Ovary (tissue), 9 donors: ENCODE measurements around the gene TMEM222. TPM values are rescaled to one million over a fixed set of nuclear protein-coding genes. Genes with fewer than 3 reads are reported as not detected.

Experiments
- DNase-seq, 5 donors: peaks; one replicate each; pipeline ENCODE4 v3.0.0-alpha.2; 2019 to 2020
- H3K27ac ChIP-seq, 2 donors: fragments of 200-600 bp; one replicate each; pipeline versions ENCODE4 v1.5.1 to v1.8.0; 2019 to 2022
- H3K27me3 ChIP-seq: fragments of 200-600 bp; one replicate; pipeline ENCODE4 v1.8.0; 2022
- H3K36me3 ChIP-seq: fragments of 200-600 bp; sonication (generic); one replicate; pipeline ENCODE4 v1.5.1; 2019
- H3K4me1 ChIP-seq: one replicate; pipeline ENCODE4 v1.8.1; 2013; ENCODE audit warnings: mild to moderate bottlenecking, moderate library complexity; ENCODE audit not compliant: insufficient read depth
- H3K4me3 ChIP-seq: fragments of 200-600 bp; sonication (generic); one replicate; pipeline ENCODE4 v1.5.1; 2017
- H3K9me3 ChIP-seq, 2 donors: fragments of 200-600 bp in 1 of 2; sonication (generic) in 1 of 2; one replicate each; pipeline versions ENCODE4 v1.5.1 to v1.8.1; 2013 to 2019; ENCODE audit warnings: mild to moderate bottlenecking in 1 of 2, moderate library complexity in 1 of 2
- EP300 ChIP-seq: sonication (generic); formaldehyde crosslinking; IDR thresholded peaks from one replicate; pipeline ENCODE4 v1.6.1; 2017; ENCODE audit warnings: antibody characterized with exemption
- POLR2A ChIP-seq: fragments of 450-650 bp; IDR thresholded peaks from one replicate; pipeline ENCODE4 v1.6.1; 2017; ENCODE audit warnings: antibody characterized with exemption, mild to moderate bottlenecking, moderate library complexity
- WGBS, 3 donors: extraction: QIAGEN DNeasy Blood & Tissue Kit in 1 of 3; methylation state at CpG; one replicate each; pipeline versions ENCODE4 v1.1.5 to v1.1.7; 2013 to 2017; 5-methylcytosine and 5-hydroxymethylcytosine counted together
- intact Hi-C, 4 donors: fragments of 100-400 bp; cut with DNase I; formaldehyde crosslinking; loops; one replicate each; pipeline versions ENCODE4 v1.11.0 to v1.15.1; 2022 to 2023
- polyA plus RNA-seq, 2 donors: library from polyadenylated mRNA; stranded (reverse); fragments of 200-250 nt in 1 of 2; fragments of 350-450 nt in 1 of 2; fragmentation: Illumina TruSeq in 1 of 2; extraction: RNeasy Lipid Tissue Mini Kit (QIAGEN cat#74804) in 1 of 2; gene quantifications; one replicate each; pipeline ENCODE4 v1.2.3, GENCODE V29; 2013 to 2014
- total RNA-seq, 7 donors: library from RNA; depleted of rRNA in 2 of 7; stranded (reverse); fragments of >200 nt in 2 of 7; fragmentation: NEBNext Ultra II Directional in 3 of 7; extraction: Animal tissue kit (Norgen Biotek cat#: 25700) in 3 of 7; gene quantifications; one replicate each; pipeline versions ENCODE4 v1.1.0 to v1.2.4, GENCODE V29; 2016 to 2023
- TF ChIP-seq, protein P1 (sequence below), 3 donors: fragments of 450-650 bp in 2 of 3; fragments of 200-600 bp in 1 of 3; IDR thresholded peaks; one replicate each; pipeline versions ENCODE4 v1.5.1 to v1.8.0; 2016 to 2022; ENCODE audit warnings: antibody characterized with exemption in 3 of 3, mild to moderate bottlenecking in 1 of 3
- donor health status: DM: no; HTN: no; CAD: no; lungs with moderate emphysema.
- donor health status: DM: no; HTN: no; CAD: no.
- donor health status: Bipolar disorder and iron deficiency.
- donor health status: DM: yes; HTN: yes; CAD: no.
- donor health status: DM: no; HTN: no; CAD: no.
- donor health status: DM: yes; HTN: yes; CAD: no.

Gene TMEM222
- total and polyA plus RNA-seq, 9 donors, result 12.9 to 52.5 (median 36.5) TPM

DNA sequence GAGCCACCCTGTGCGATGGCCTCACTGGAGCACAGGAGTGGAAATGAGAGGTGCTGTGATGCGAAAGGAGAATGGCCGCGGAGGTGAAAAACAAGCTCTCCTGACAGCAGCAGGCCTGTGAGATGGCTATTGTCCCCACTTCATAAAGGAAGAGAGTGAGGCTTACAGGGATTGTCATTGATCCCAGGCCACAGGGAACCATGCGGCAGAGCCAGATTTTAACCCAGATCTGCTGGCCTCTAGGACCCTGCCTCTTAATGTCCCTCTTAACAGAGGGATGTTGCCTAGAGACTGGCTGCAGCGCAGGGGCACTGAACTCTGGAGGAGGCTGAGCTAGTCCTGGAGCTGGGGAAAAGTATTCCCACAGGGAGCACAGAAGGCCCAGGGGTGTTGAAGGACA is 16.8 kb downstream of the TMEM222 start:
- intact Hi-C loops, result no loop called here
- 89% methylated on average over 6 of the region's 6 CpGs for WGBS, 3 donors
- no peak overlapping the region for H3K27ac ChIP-seq
- H3K9me3 ChIP-seq, result no peaks in the 10 kb centered on the region
- H3K4me3 ChIP-seq, result no peak overlapping the region
- H3K27me3 ChIP-seq, result no peaks in the 10 kb centered on the region
- DNase-seq, result no peak
- TF ChIP-seq POLR2A (no peak), EP300 (no peak)
- TF ChIP-seq, protein P1, sequence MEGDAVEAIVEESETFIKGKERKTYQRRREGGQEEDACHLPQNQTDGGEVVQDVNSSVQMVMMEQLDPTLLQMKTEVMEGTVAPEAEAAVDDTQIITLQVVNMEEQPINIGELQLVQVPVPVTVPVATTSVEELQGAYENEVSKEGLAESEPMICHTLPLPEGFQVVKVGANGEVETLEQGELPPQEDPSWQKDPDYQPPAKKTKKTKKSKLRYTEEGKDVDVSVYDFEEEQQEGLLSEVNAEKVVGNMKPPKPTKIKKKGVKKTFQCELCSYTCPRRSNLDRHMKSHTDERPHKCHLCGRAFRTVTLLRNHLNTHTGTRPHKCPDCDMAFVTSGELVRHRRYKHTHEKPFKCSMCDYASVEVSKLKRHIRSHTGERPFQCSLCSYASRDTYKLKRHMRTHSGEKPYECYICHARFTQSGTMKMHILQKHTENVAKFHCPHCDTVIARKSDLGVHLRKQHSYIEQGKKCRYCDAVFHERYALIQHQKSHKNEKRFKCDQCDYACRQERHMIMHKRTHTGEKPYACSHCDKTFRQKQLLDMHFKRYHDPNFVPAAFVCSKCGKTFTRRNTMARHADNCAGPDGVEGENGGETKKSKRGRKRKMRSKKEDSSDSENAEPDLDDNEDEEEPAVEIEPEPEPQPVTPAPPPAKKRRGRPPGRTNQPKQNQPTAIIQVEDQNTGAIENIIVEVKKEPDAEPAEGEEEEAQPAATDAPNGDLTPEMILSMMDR (IDR thresholded peaks at IDR 0.05), result no peak
- H3K4me1 ChIP-seq, result no peaks in the 10 kb centered on the region
- no peaks in the 10 kb centered on the region for H3K36me3 ChIP-seq

DNA sequence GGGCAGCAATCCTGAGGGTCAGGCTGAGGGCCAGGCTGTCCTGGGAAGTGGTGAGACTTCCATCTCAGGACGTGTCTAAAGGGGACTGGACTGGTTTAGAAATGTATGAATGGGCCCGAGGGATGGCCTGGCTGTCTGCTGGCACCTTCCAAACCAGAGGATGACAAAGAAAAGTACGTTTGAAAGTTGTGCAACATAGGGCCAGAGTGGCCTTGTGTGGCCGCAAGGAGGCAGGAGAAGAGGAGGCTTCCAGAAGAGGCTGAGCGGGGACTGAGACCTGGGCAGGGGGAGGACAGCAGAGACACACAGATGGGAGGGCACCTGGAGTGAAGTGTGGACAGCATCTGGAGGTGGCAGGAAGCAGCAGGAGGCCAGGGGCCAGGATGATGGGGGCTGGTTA is 17.2 kb downstream of the TMEM222 start:
- intact Hi-C loops, result no loop called here
- Histone ChIP-seq H3K4me3 (no peak overlapping the region), H3K27ac (no peak overlapping the region), H3K27me3 (no peaks in the 10 kb centered on the region), H3K36me3 (no peaks in the 10 kb centered on the region), H3K9me3 (no peaks in the 10 kb centered on the region), H3K4me1 (no peaks in the 10 kb centered on the region)
- TF ChIP-seq, protein P1 (IDR thresholded peaks at IDR 0.05), result no peak
- TF ChIP-seq EP300 (no peak), POLR2A (no peak)
- no peak for DNase-seq
- WGBS, 3 donors, result 59 to 63% (median 61%) methylated on average over 5 of the region's 5 CpGs

DNA sequence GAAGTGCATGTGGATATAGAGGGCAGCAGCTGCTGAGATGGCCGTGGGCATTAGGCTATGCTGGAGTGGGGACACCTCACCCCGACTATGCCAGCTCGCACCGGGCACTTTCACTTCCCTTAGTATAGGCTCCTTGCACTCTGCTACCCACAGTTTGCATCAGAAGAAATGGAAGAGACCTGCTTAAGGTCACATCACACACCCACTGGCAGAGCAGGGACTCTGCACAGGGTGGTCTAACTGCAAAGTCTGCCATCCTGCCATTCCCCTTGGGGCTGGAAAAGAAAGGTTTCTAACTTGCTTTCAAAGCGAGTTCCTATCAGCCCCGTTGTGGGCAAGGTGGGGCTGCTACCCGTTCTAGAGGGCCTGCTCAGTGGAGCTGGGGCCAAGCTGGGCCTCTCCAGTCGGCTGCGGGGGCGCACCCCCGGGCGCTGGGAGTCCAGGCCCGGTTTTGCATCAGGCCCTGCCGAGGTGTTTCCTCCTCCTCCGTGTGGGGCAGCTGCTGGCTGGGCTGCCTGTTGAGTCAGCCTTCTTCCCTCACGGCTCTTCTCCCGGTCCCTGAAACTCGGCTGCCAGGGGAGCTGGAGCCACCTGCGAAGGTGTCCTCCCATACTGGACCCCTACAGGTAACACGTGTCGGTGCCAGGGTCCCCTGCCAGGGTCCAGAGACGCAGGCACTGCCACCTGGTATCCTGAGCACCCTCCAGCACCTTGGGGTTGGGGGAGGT is 19.7 kb downstream of the TMEM222 start, which contains the start of gene SYTL1:
Gene SYTL1, plus strand, starts transcription at position 498 of the 728 bp plus-strand sequence. CDS start 3,313 bp downstream, outside the sequence.
- TF ChIP-seq POLR2A (no peak), EP300 (no peak)
- TF ChIP-seq, protein P1 (IDR thresholded peaks at IDR 0.05), result no peak
- no peaks in the 10 kb centered on the region for H3K36me3 ChIP-seq
- WGBS, 3 donors, result 25 to 32% (median 29%) methylated on average over 19 to 22 of the region's 22 CpGs
- no peak for DNase-seq
- no peak within 1 kb of the TSS for H3K27ac ChIP-seq
- no peaks in the 10 kb centered on the region for H3K4me1 ChIP-seq
- intact Hi-C loops, result no loop called here
- H3K27me3 ChIP-seq, result no peaks in the 10 kb centered on the region
- H3K4me3 ChIP-seq, result no peak within 1 kb of the TSS
- no peaks in the 10 kb centered on the region for H3K9me3 ChIP-seq

DNA sequence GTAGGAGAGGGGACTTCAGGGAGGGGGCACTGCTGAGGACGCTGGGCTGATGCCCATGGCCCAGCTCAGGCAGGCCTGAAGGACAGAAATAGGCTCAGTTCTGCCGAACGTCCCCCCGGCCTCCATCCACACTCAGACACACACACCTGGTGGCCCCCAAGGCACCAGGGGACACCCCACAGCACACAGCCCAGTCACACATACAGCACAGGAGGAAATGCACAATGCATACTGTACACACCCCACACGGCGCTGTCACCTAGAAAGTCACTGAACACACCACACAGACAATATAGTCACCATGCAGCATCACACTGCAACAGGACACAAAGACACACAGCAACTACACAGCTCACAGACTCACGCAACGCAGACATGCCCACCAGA is 20.4 kb downstream of the TMEM222 start:
- 69 to 83% (median 78%) methylated on average over 8 of the region's 8 CpGs for WGBS, 3 donors

More for the DNA sequence above, 20.4 kb downstream of the TMEM222 start:
- Histone ChIP-seq H3K27me3 (no peaks in the 10 kb centered on the region), H3K4me1 (no peaks in the 10 kb centered on the region), H3K36me3 (no peaks in the 10 kb centered on the region), H3K4me3 (no peak overlapping the region), H3K27ac (no peak overlapping the region), H3K9me3 (no peaks in the 10 kb centered on the region)
- no peak for DNase-seq
- TF ChIP-seq EP300, result no peak
- no peak for TF ChIP-seq POLR2A
- TF ChIP-seq, protein P1 (IDR thresholded peaks at IDR 0.05), result no peak
- intact Hi-C loops, result no loop called here
